IMR-90 (cell line): ENCODE results near the gene NOC2L. TPM values are rescaled to one million over a fixed set of nuclear protein-coding genes. Genes with fewer than 3 reads are reported as not detected.

Experiments used
- ATAC-seq: fragments of 200-7000 bp; cut with Tn5 transposase; 2 replicates; pipeline ENCODE4 v1.9.1; 2020; ENCODE audit warnings: low read depth, mild to moderate bottlenecking, moderate library complexity
- BruUV-seq: library from RNA; stranded (reverse); fragments of 400-500 nt; replicated peaks from 2 replicates; lab custom pipeline; 2021; lab: Mats Ljungman, UMichigan
- CTCF ChIA-PET: fragments of 300-600 bp; formaldehyde crosslinking; extraction: SDS; loops from one replicate; lab custom pipeline; 2021; ENCODE audit warnings: antibody characterized with exemption; lab: Yijun Ruan, JAX
- POLR2A ChIA-PET: fragments of 300-600 bp; sonication (Branson Sonifier 250); formaldehyde crosslinking; loops from one replicate; lab custom pipeline; 2022; ENCODE audit warnings: antibody characterized with exemption; ENCODE audit not compliant: unreplicated experiment; lab: Charles Lee
- DNase-seq: peaks from one replicate; pipeline ENCODE4 v3.0.0; 2013
- H2AFZ ChIP-seq: replicated peaks from 2 replicates; pipeline ENCODE3; 2013; ENCODE audit warnings: low read length, mild to moderate bottlenecking; ENCODE audit not compliant: poor library complexity
- H2AK5ac ChIP-seq: 2 replicates; pipeline ENCODE4 v1.6.1; 2013; ENCODE audit warnings: low read depth, low read length, inconsistent platforms
- H2AK9ac ChIP-seq: replicated peaks from 2 replicates; pipeline ENCODE3; 2013; ENCODE audit warnings: mild to moderate bottlenecking, low read depth, low read length, moderate library complexity; ENCODE audit not compliant: poor library complexity
- H2BK120ac ChIP-seq: 2 replicates; pipeline ENCODE4 v1.6.1; 2013; ENCODE audit warnings: low read depth, low read length, inconsistent platforms
- H2BK15ac ChIP-seq: 3 replicates; pipeline ENCODE4 v1.6.1; 2013; ENCODE audit warnings: low read depth, low read length, inconsistent platforms
- H2BK20ac ChIP-seq: 2 replicates; pipeline ENCODE4 v1.6.1; 2013; ENCODE audit warnings: low read depth, mild to moderate bottlenecking, inconsistent platforms, low read length, moderate library complexity
- H2BK5ac ChIP-seq: 2 replicates; pipeline ENCODE4 v1.6.1; 2013; ENCODE audit warnings: mild to moderate bottlenecking, low read depth, low read length, inconsistent platforms; ENCODE audit not compliant: poor library complexity, severe bottlenecking
- H3K14ac ChIP-seq: replicated peaks from 2 replicates; pipeline ENCODE4 v1.6.1; 2013; ENCODE audit warnings: low read depth, low read length, inconsistent platforms
- H3K18ac ChIP-seq: 2 replicates; pipeline ENCODE4 v1.6.1; 2013; ENCODE audit warnings: low read depth, low read length, control low read depth
- H3K23ac ChIP-seq: 2 replicates; pipeline ENCODE4 v1.6.1; 2013; ENCODE audit warnings: low read depth, low read length, inconsistent platforms
- H3K27ac ChIP-seq: 2 replicates; pipeline ENCODE4 v1.5.1; 2013; ENCODE audit warnings: mild to moderate bottlenecking, control low read depth, low read length; ENCODE audit not compliant: insufficient read depth
- H3K27me3 ChIP-seq: 2 replicates; pipeline ENCODE4 v1.6.1; 2013; ENCODE audit warnings: low read length; ENCODE audit not compliant: control insufficient read depth, insufficient read depth
- H3K36me3 ChIP-seq: 2 replicates; pipeline ENCODE4 v1.6.1; 2013; ENCODE audit warnings: low read length, mixed read lengths; ENCODE audit not compliant: control insufficient read depth, insufficient read depth
- H3K4ac ChIP-seq: 2 replicates; pipeline ENCODE4 v1.6.1; 2013; ENCODE audit warnings: low read depth, low read length, inconsistent platforms
- H3K4me1 ChIP-seq: 2 replicates; pipeline ENCODE4 v1.6.1; 2013; ENCODE audit warnings: low read length, mixed read lengths; ENCODE audit not compliant: control insufficient read depth, insufficient read depth
- H3K4me2 ChIP-seq: 2 replicates; pipeline ENCODE4 v1.6.1; 2013; ENCODE audit warnings: low read depth, mild to moderate bottlenecking, control low read depth, low read length, moderate library complexity
- H3K4me3 ChIP-seq: 2 replicates; pipeline ENCODE4 v1.5.1; 2013; ENCODE audit warnings: low read depth, mild to moderate bottlenecking, control low read depth, low read length, moderate library complexity; ENCODE audit not compliant: insufficient read depth
- H3K56ac ChIP-seq: 2 replicates; pipeline ENCODE4 v1.6.1; 2013; ENCODE audit warnings: low read length, inconsistent platforms; ENCODE audit not compliant: insufficient read depth; ENCODE audit errors: extremely low read depth
- H3K79me1 ChIP-seq, 2 experiments: 2 replicates each; pipeline ENCODE4 v1.6.1; 2013; ENCODE audit warnings: low read length in 2 of 2, inconsistent platforms in 1 of 2, low read depth in 1 of 2
- H3K9ac ChIP-seq: 2 replicates; pipeline ENCODE4 v1.6.1; 2013; ENCODE audit warnings: low read depth, low read length, control low read depth
- H3K9me1 ChIP-seq: 2 replicates; pipeline ENCODE4 v1.6.1; 2013; ENCODE audit warnings: low read length, inconsistent platforms; ENCODE audit not compliant: insufficient read depth
- H3K9me3 ChIP-seq: 2 replicates; pipeline ENCODE4 v1.6.1; 2013; ENCODE audit warnings: low read length; ENCODE audit not compliant: control insufficient read depth, insufficient read depth
- H4K20me1 ChIP-seq: 2 replicates; pipeline ENCODE4 v1.6.1; 2013; ENCODE audit warnings: low read length, inconsistent platforms; ENCODE audit not compliant: insufficient read depth
- H4K5ac ChIP-seq: 2 replicates; pipeline ENCODE4 v1.6.1; 2013; ENCODE audit warnings: mild to moderate bottlenecking, low read depth, low read length, control low read depth
- H4K8ac ChIP-seq, 2 experiments: 2 replicates each; pipeline ENCODE4 v1.6.1; 2013; ENCODE audit warnings: low read depth in 2 of 2, low read length in 2 of 2, control low read depth in 1 of 2, inconsistent platforms in 1 of 2
- H4K91ac ChIP-seq: 2 replicates; pipeline ENCODE4 v1.6.1; 2013; ENCODE audit warnings: low read depth, low read length, inconsistent platforms; ENCODE audit not compliant: insufficient read depth
- BHLHE40 ChIP-seq: fragments of 150-350 bp; IDR thresholded peaks from 2 replicates; pipeline ENCODE4 v1.6.1; 2016; ENCODE audit warnings: mild to moderate bottlenecking, low read depth, low read length
- CEBPB ChIP-seq: IDR thresholded peaks from 2 replicates; pipeline ENCODE4 v1.6.1; 2012; ENCODE audit warnings: low read depth, low read length, improper control_type of control experiment
- MAZ ChIP-seq: IDR thresholded peaks from 2 replicates; pipeline ENCODE4 v1.6.1; 2012; ENCODE audit warnings: low read depth, mild to moderate bottlenecking, low read length, improper control_type of control experiment, moderate library complexity, borderline replicate concordance
- MXI1 ChIP-seq: IDR thresholded peaks from 2 replicates; pipeline ENCODE4 v1.6.1; 2012; ENCODE audit warnings: low read depth, mild to moderate bottlenecking, low read length, moderate library complexity, borderline replicate concordance
- POLR2A ChIP-seq: IDR thresholded peaks from 2 replicates; pipeline ENCODE4 v1.6.1; 2012; ENCODE audit warnings: mild to moderate bottlenecking, low read depth, low read length
- RAD21 ChIP-seq: IDR thresholded peaks from 2 replicates; pipeline ENCODE4 v1.6.1; 2012; ENCODE audit warnings: low read length, improper control_type of control experiment
- WGBS, 2 experiments: methylation state at CpG; one replicate each; pipeline versions ENCODE4 v1.1.5 to v1.1.7; 2013; ENCODE audit warnings: missing lambda C conversion rate in 2 of 2; ENCODE audit not compliant: insufficient read length in 1 of 2; ENCODE audit errors: extremely low coverage in 2 of 2; 5-methylcytosine and 5-hydroxymethylcytosine counted together
- dilution Hi-C: fragments of 300-500 bp; cut with HindIII; formaldehyde crosslinking; loops from one replicate; pipeline ENCODE4 v1.14.3; 2018; ENCODE audit warnings: low sequenced_read_pairs; ENCODE audit not compliant: unreplicated experiment
- in situ Hi-C: fragments of 300-500 bp; cut with MboI; formaldehyde crosslinking; loops from 3 replicates; pipeline ENCODE4 v1.14.3; 2019; ENCODE audit warnings: low sequenced_read_pairs, inconsistent platforms, mixed read lengths
- intact Hi-C: fragments of 100-400 bp; cut with micrococcal nuclease; formaldehyde crosslinking; loops from 2 replicates; pipeline ENCODE4 v1.10.0; 2022
- polyA plus RNA-seq, 3 experiments: library from polyadenylated mRNA; depleted of rRNA; stranded (reverse); fragments of >200 nt; gene quantifications; 2 replicates each; pipeline ENCODE4 v1.2.3, GENCODE V29; 2012; ENCODE audit warnings: low replicate concordance in 1 of 3
- total RNA-seq: library from RNA; depleted of rRNA; stranded (reverse); fragments of >200 nt; gene quantifications from 2 replicates; pipeline ENCODE4 v1.2.3, GENCODE V29; 2012

Gene NOC2L
- total and polyA plus RNA-seq, 2 of the 4 experiments (the other 2 are of a cell fraction), result 74.2 to 106 TPM

DNA sequence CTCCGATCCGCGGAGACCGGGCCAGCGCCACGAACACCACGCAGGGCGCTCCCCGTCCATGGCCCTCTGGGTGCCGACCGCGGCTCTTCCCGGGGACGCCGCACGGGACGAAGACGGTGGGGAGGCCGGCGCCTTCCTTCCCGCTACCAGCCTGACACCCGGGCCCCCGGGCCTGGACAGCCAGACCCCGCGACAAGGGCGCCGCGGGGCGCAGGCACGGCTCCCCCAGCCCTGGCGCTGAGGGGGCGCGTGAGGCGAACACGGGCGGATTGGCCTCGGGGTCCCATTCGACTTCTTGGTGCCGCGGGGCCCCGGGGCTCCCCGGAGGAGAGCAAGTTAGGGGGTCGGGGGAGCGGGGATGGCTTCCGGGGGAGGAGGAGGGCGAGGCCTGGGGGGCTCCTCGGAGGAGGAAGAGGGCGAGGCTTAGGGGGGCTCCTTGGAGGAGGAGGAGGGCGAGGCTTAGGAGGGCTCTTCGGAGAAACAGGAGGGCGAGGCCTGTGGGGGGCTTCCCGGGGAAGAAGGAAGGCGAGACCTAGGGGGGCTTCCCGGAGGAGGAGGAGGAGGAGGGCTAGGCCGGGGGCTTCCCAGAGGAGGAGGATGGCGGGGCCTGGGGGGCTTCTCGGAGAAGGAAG lies 791 bp upstream of the NOC2L start:
- peak overlapping the region; percentile 78 to 81; a peak in 2 of 4 replicates for H4K8ac ChIP-seq
- no peak overlapping the region for H4K91ac ChIP-seq
- peaks cover 10% of the 10 kb centered on the region for H3K4me1 ChIP-seq
- ATAC-seq (no peak), DNase-seq (no peak)
- H2BK5ac ChIP-seq, result no peak overlapping the region
- peaks cover 12 to 54% of the 10 kb centered on the region in 2 experiments for H3K79me1 ChIP-seq
- peak overlapping the region; percentile 69 for H3K27ac ChIP-seq
- no peak overlapping the region; the same call in 2 of the 3 replicates for H2BK15ac ChIP-seq
- intact Hi-C loops (loop anchor here (5.0 kb wide), 1 partner anchor 38 kb away; the partner anchor contains the start of gene SAMD11), in situ Hi-C loops (loop anchor here (5.0 kb wide), 1 partner anchor 48 kb away; no protein-coding TSS in a partner anchor), dilution Hi-C loops (no loop called here)
- no peak overlapping the region for H2BK20ac ChIP-seq
- no peak overlapping the region for H3K14ac ChIP-seq
- peak overlapping the region; percentile 36 for H3K9ac ChIP-seq
- BruUV-seq, result no TSS peak
- CTCF ChIA-PET, result no interaction called here
- 0 out of 2 replicates have a peak overlapping the region, but pooled peaks have one; percentile 54 for H2BK120ac ChIP-seq
- H3K9me1 ChIP-seq, result 0 out of 2 replicates have a peak, but pooled peaks cover 8% of the 10 kb centered on the region
- peak overlapping the region; percentile 55; the same call in 1 of the 2 replicates for H3K4me2 ChIP-seq
- H3K23ac ChIP-seq, result no peak overlapping the region
- POLR2A ChIA-PET, result no interaction called here
- H3K4ac ChIP-seq, result peak overlapping the region; percentile 50; the same call in 1 of the 2 replicates
- peak overlapping the region; percentile 88 for H2AK9ac ChIP-seq
- H3K27me3 ChIP-seq, result no peaks in the 10 kb centered on the region
- TF ChIP-seq POLR2A, result no peak
- TF ChIP-seq BHLHE40, result no peak
- TF ChIP-seq MXI1, result no peak
- no peak for TF ChIP-seq RAD21
- no peak for TF ChIP-seq CEBPB
- no peak for TF ChIP-seq MAZ
- H4K5ac ChIP-seq, result no peak overlapping the region; the same call in 1 of the 2 replicates
- H3K18ac ChIP-seq, result no peak overlapping the region; the same call in 1 of the 2 replicates
- peak overlapping the region; percentile 91 for H3K4me3 ChIP-seq
- no peak overlapping the region for H3K56ac ChIP-seq
- H2AFZ ChIP-seq, result peak overlapping the region; percentile 89
- no peak overlapping the region for H2AK5ac ChIP-seq
- H3K9me3 ChIP-seq, result no peaks in the 10 kb centered on the region
- peaks cover 38% of the 10 kb centered on the region for H3K36me3 ChIP-seq
- H4K20me1 ChIP-seq, result peaks cover 15% of the 10 kb centered on the region
- 47% methylated on average over 31 of the region's 57 CpGs; no CpG with 5 or more reads in 1 of the 2 experiments for WGBS, 2 experiments
